Ovary (tissue), 9 donors: ENCODE measurements around the gene DGKI. TPM values are rescaled to one million over a fixed set of nuclear protein-coding genes. Genes with fewer than 3 reads are reported as not detected.

ENCODE experiments used
- DNase-seq, 5 donors: peaks; one replicate each; pipeline ENCODE4 v3.0.0-alpha.2; 2019 to 2020
- H3K27ac ChIP-seq, 2 donors: fragments of 200-600 bp; one replicate each; pipeline versions ENCODE4 v1.5.1 to v1.8.0; 2019 to 2022
- H3K27me3 ChIP-seq: fragments of 200-600 bp; one replicate; pipeline ENCODE4 v1.8.0; 2022
- H3K36me3 ChIP-seq: fragments of 200-600 bp; sonication (generic); one replicate; pipeline ENCODE4 v1.5.1; 2019
- H3K4me1 ChIP-seq: one replicate; pipeline ENCODE4 v1.8.1; 2013; ENCODE audit warnings: mild to moderate bottlenecking, moderate library complexity; ENCODE audit not compliant: insufficient read depth
- H3K4me3 ChIP-seq: fragments of 200-600 bp; sonication (generic); one replicate; pipeline ENCODE4 v1.5.1; 2017
- H3K9me3 ChIP-seq, 2 donors: fragments of 200-600 bp in 1 of 2; sonication (generic) in 1 of 2; one replicate each; pipeline versions ENCODE4 v1.5.1 to v1.8.1; 2013 to 2019; ENCODE audit warnings: mild to moderate bottlenecking in 1 of 2, moderate library complexity in 1 of 2
- CTCF ChIP-seq, 3 donors: fragments of 450-650 bp in 2 of 3; fragments of 200-600 bp in 1 of 3; IDR thresholded peaks; one replicate each; pipeline versions ENCODE4 v1.5.1 to v1.8.0; 2016 to 2022; ENCODE audit warnings: antibody characterized with exemption in 3 of 3, mild to moderate bottlenecking in 1 of 3
- EP300 ChIP-seq: sonication (generic); formaldehyde crosslinking; IDR thresholded peaks from one replicate; pipeline ENCODE4 v1.6.1; 2017; ENCODE audit warnings: antibody characterized with exemption
- POLR2A ChIP-seq: fragments of 450-650 bp; IDR thresholded peaks from one replicate; pipeline ENCODE4 v1.6.1; 2017; ENCODE audit warnings: antibody characterized with exemption, mild to moderate bottlenecking, moderate library complexity
- WGBS, 3 donors: extraction: QIAGEN DNeasy Blood & Tissue Kit in 1 of 3; methylation state at CpG; one replicate each; pipeline versions ENCODE4 v1.1.5 to v1.1.7; 2013 to 2017; 5-methylcytosine and 5-hydroxymethylcytosine counted together
- intact Hi-C, 4 donors: fragments of 100-400 bp; cut with DNase I; formaldehyde crosslinking; loops; one replicate each; pipeline versions ENCODE4 v1.11.0 to v1.15.1; 2022 to 2023
- polyA plus RNA-seq, 2 donors: library from polyadenylated mRNA; stranded (reverse); fragments of 200-250 nt in 1 of 2; fragments of 350-450 nt in 1 of 2; fragmentation: Illumina TruSeq in 1 of 2; extraction: RNeasy Lipid Tissue Mini Kit (QIAGEN cat#74804) in 1 of 2; gene quantifications; one replicate each; pipeline ENCODE4 v1.2.3, GENCODE V29; 2013 to 2014
- total RNA-seq, 7 donors: library from RNA; depleted of rRNA in 2 of 7; stranded (reverse); fragments of >200 nt in 2 of 7; fragmentation: NEBNext Ultra II Directional in 3 of 7; extraction: Animal tissue kit (Norgen Biotek cat#: 25700) in 3 of 7; gene quantifications; one replicate each; pipeline versions ENCODE4 v1.1.0 to v1.2.4, GENCODE V29; 2016 to 2023
- donor health status: DM: no; HTN: no; CAD: no; lungs with moderate emphysema.
- donor health status: DM: no; HTN: no; CAD: no.
- donor health status: Bipolar disorder and iron deficiency.
- donor health status: DM: yes; HTN: yes; CAD: no.
- donor health status: DM: no; HTN: no; CAD: no.
- donor health status: DM: yes; HTN: yes; CAD: no.

The DGKI gene
- total and polyA plus RNA-seq, 9 donors, result 0.10 to 1.3 (median 0.29) TPM

- 97 to 100% (median 98%) methylated on average over 1 of the region's 1 CpG for WGBS, 3 donors
- Histone ChIP-seq H3K27ac (no peak overlapping the region), H3K4me1 (no peaks in the 10 kb centered on the region), H3K9me3 (no peaks in the 10 kb centered on the region), H3K4me3 (no peak overlapping the region), H3K27me3 (no peaks in the 10 kb centered on the region), H3K36me3 (no peaks in the 10 kb centered on the region)
- no peak for DNase-seq
- TF ChIP-seq EP300 (no peak), CTCF (IDR thresholded peaks at IDR 0.05) (no peak), POLR2A (no peak)
- intact Hi-C loops, result no loop called here
Observed at GRCh38 chr7:137853053-137853452, 6.3 kb upstream of the DGKI start.

- Histone ChIP-seq H3K9me3 (no peaks in the 10 kb centered on the region), H3K36me3 (no peaks in the 10 kb centered on the region), H3K4me1 (no peaks in the 10 kb centered on the region), H3K27ac (no peak overlapping the region), H3K27me3 (no peaks in the 10 kb centered on the region), H3K4me3 (no peak overlapping the region)
- DNase-seq, result no peak
- TF ChIP-seq POLR2A, result no peak
- no peak for TF ChIP-seq CTCF (IDR thresholded peaks at IDR 0.05)
- TF ChIP-seq EP300, result no peak
- intact Hi-C loops, result no loop called here
Observed at GRCh38 chr7:137852108-137852507, 5.3 kb upstream of the DGKI start.

- Histone ChIP-seq H3K9me3 (no peaks in the 10 kb centered on the region), H3K4me1 (peaks cover 4% of the 10 kb centered on the region), H3K27me3 (no peaks in the 10 kb centered on the region), H3K4me3 (no peak overlapping the region), H3K36me3 (no peaks in the 10 kb centered on the region), H3K27ac (no peak overlapping the region)
- no peak for TF ChIP-seq CTCF (IDR thresholded peaks at IDR 0.05)
- DNase-seq, result no peak
- intact Hi-C loops, result no loop called here
- 81 to 86% (median 84%) methylated on average over 6 of the region's 6 CpGs for WGBS, 3 donors
Observed at GRCh38 chr7:137850972-137851945, 4.5 kb upstream of the DGKI start.

- H3K27me3 ChIP-seq, result no peaks in the 10 kb centered on the region
- TF ChIP-seq CTCF (IDR thresholded peaks at IDR 0.05) (no peak), EP300 (no peak), POLR2A (no peak)
- no peaks in the 10 kb centered on the region for H3K36me3 ChIP-seq
- H3K27ac ChIP-seq, result no peak overlapping the region
- no peak overlapping the region for H3K4me3 ChIP-seq
- WGBS, 3 donors, result 44 to 88% (median 68%) methylated on average over 2 of the region's 2 CpGs
- H3K4me1 ChIP-seq, result peaks cover 6% of the 10 kb centered on the region
- H3K9me3 ChIP-seq, result no peaks in the 10 kb centered on the region
- no peak for DNase-seq
- intact Hi-C loops, result no loop called here
Observed at GRCh38 chr7:137850571-137850970, 3.8 kb upstream of the DGKI start.
